OCI-LY3 (cell line): ENCODE results near the gene ITGAX.

ENCODE experiments used
- EZH2phosphoT487 ChIP-seq: fragments of 200-600 bp; shearing (Covaris generic); IDR thresholded peaks from 2 replicates; pipeline ENCODE4 v1.6.1; 2018; ENCODE audit warnings: antibody characterized with exemption, mixed run types, low read depth
- TF ChIP-seq, protein P1 (sequence below): fragments of 200-600, 300-600 bp; sonication (generic); IDR thresholded peaks from 2 replicates; pipeline ENCODE4 v1.5.1; 2014; ENCODE audit warnings: antibody characterized with exemption, low read length, low read depth

DNA sequence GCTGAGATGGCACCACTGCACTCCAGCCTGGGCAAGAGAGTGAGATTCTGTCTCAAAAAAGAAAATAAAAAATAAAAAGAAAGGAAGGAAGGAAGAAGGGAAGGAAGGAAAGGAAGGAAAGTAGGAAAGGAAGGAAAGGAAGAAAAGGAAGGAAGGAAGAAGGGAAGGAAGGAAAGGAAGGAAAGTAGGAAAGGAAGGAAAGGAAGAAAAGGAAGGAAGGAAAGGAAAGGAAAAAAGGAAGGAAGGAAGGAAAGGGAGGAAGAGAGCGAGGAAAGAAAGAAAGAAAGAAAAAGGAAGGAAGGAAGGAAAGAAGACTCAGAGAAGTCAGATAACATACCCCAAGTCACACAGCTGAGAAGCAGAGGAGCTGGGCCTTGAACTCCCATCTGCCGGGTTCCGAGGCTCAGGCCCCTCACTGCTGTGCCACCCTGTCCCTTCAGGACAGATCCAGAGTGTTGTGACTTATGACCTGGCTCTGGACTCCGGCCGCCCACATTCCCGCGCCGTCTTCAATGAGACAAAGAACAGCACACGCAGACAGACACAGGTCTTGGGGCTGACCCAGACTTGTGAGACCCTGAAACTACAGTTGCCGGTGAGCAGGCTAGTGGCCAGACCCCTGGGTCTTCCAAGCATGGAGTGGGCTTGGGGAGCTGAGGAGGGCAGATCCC lies 30.9 kb upstream of the ITGAX start:
- TF ChIP-seq, protein P1, sequence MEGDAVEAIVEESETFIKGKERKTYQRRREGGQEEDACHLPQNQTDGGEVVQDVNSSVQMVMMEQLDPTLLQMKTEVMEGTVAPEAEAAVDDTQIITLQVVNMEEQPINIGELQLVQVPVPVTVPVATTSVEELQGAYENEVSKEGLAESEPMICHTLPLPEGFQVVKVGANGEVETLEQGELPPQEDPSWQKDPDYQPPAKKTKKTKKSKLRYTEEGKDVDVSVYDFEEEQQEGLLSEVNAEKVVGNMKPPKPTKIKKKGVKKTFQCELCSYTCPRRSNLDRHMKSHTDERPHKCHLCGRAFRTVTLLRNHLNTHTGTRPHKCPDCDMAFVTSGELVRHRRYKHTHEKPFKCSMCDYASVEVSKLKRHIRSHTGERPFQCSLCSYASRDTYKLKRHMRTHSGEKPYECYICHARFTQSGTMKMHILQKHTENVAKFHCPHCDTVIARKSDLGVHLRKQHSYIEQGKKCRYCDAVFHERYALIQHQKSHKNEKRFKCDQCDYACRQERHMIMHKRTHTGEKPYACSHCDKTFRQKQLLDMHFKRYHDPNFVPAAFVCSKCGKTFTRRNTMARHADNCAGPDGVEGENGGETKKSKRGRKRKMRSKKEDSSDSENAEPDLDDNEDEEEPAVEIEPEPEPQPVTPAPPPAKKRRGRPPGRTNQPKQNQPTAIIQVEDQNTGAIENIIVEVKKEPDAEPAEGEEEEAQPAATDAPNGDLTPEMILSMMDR = no peak
- no peak for TF ChIP-seq EZH2phosphoT487
